A549 (cell line): ENCODE measurements around the gene CAMTA1. TPM values are rescaled to one million over a fixed set of nuclear protein-coding genes. Genes with fewer than 3 reads are reported as not detected.

Experiments
- ATAC-seq, 2 experiments: fragments of 200-7000 bp in 1 of 2; fragments of >200 bp in 1 of 2; cut with Nextera tagmentation in 1 of 2; cut with Tn5 transposase in 1 of 2; 3 replicates each; pipeline versions ENCODE4 v1.8.0 to v1.9.1; 2018 to 2020; ENCODE audit warnings: mild to moderate bottlenecking in 1 of 2, moderate library complexity in 1 of 2
- CTCF ChIA-PET: fragments of 300-600 bp; sonication (Branson Sonifier 250); formaldehyde crosslinking; extraction: SDS; loops from one replicate; lab custom pipeline; 2021; ENCODE audit warnings: antibody characterized with exemption, inconsistent platforms; lab: Yijun Ruan, JAX
- POLR2A ChIA-PET: fragments of 350-600 bp; formaldehyde crosslinking; extraction: SDS; loops from one replicate; lab custom pipeline; 2021; ENCODE audit warnings: antibody characterized with exemption, inconsistent platforms; lab: Yijun Ruan, JAX
- DNase-seq, 2 experiments: peaks; one replicate each; pipeline versions ENCODE4 v3.0.0 to v3.0.0-alpha.2; 2011 to 2016; ENCODE audit warnings: low read depth in 1 of 2, low spot score in 1 of 2
- FAIRE-seq: peaks from 2 replicates; lab custom pipeline; 2011; peaks lifted over from hg19 to GRCh38; lab: Jason Lieb, UNC
- H3K27ac ChIP-seq, 2 experiments: fragments of >200 bp; sonication (Bioruptor Twin); formaldehyde crosslinking; 3 replicates each; pipeline ENCODE4 v1.5.1; 2016 to 2017
- H3K4me1 ChIP-seq: fragments of >200 bp; sonication (Bioruptor Twin); formaldehyde crosslinking; 3 replicates; pipeline ENCODE4 v1.6.1; 2016
- H3K4me2 ChIP-seq: fragments of >200 bp; sonication (Bioruptor Twin); formaldehyde crosslinking; 3 replicates; pipeline ENCODE4 v1.6.1; 2016
- H3K4me3 ChIP-seq: fragments of >200 bp; sonication (Bioruptor Twin); formaldehyde crosslinking; 3 replicates; pipeline ENCODE4 v1.5.1; 2016
- H3K9me3 ChIP-seq: fragments of >200 bp; sonication (Bioruptor Twin); formaldehyde crosslinking; 3 replicates; pipeline ENCODE4 v1.6.1; 2016
- CHD4 ChIP-seq: fragments of 200-600 bp; sonication (generic); IDR thresholded peaks from 2 replicates; pipeline ENCODE4 v1.6.1; 2016; ENCODE audit warnings: antibody characterized with exemption, mild to moderate bottlenecking, borderline replicate concordance
- CTCF ChIP-seq: fragments of >200 bp; sonication (Bioruptor Twin); formaldehyde crosslinking; IDR thresholded peaks from 3 replicates; pipeline ENCODE4 v1.5.1; 2016
- EHF ChIP-seq: fragments of 250-450 bp; sonication (Bioruptor Pico); IDR thresholded peaks from 2 replicates; pipeline ENCODE4 v1.5.0; 2020; ENCODE audit warnings: mild to moderate bottlenecking
- EHMT2 ChIP-seq: fragments of 200-600 bp; sonication (generic); IDR thresholded peaks from 2 replicates; pipeline ENCODE4 v1.6.1; 2016; ENCODE audit warnings: antibody characterized with exemption, low read depth, mild to moderate bottlenecking, moderate library complexity
- ELK1 ChIP-seq: fragments of 150-350 bp; IDR thresholded peaks from 2 replicates; pipeline ENCODE4 v1.6.1; 2014; ENCODE audit warnings: low read depth, mild to moderate bottlenecking, low read length
- EP300 ChIP-seq, 2 experiments: fragments of >200 bp; sonication (Bioruptor Twin); formaldehyde crosslinking; IDR thresholded peaks; 2 replicates in 1 of 2; 3 replicates in 1 of 2; pipeline ENCODE4 v1.6.1; 2016 to 2017
- FOSL2 ChIP-seq, 2 experiments: fragments of 450-650 bp in 1 of 2; fragments of >200 bp in 1 of 2; sonication (Bioruptor Twin) in 1 of 2; formaldehyde crosslinking; IDR thresholded peaks; 2 replicates each; pipeline versions ENCODE4 v1.5.0 to v1.6.1; 2016 to 2020; ENCODE audit warnings: mild to moderate bottlenecking in 1 of 2, moderate library complexity in 1 of 2
- GATA3 ChIP-seq: IDR thresholded peaks from 2 replicates; pipeline ENCODE4 v1.6.1; 2012; ENCODE audit warnings: borderline replicate concordance
- HEYL ChIP-seq: fragments of 250-450 bp; sonication (Bioruptor Pico); IDR thresholded peaks from 2 replicates; pipeline ENCODE4 v1.8.0; 2021; ENCODE audit warnings: mild to moderate bottlenecking, moderate library complexity
- HOXA7 ChIP-seq: fragments of 250-450 bp; sonication (Bioruptor Pico); IDR thresholded peaks from 2 replicates; pipeline ENCODE4 v1.5.0; 2020; ENCODE audit warnings: mild to moderate bottlenecking, moderate library complexity
- HOXB13 ChIP-seq: fragments of 250-450 bp; sonication (Bioruptor Pico); IDR thresholded peaks from 2 replicates; pipeline ENCODE4 v1.5.0; 2020; ENCODE audit warnings: low read depth, mild to moderate bottlenecking, moderate library complexity
- JUN ChIP-seq, 2 experiments: fragments of >200 bp; sonication (Bioruptor Twin); formaldehyde crosslinking; IDR thresholded peaks; 2 replicates in 1 of 2; 3 replicates in 1 of 2; pipeline ENCODE4 v1.6.1; 2016 to 2017
- JUNB ChIP-seq: fragments of >200 bp; sonication (Bioruptor Twin); formaldehyde crosslinking; IDR thresholded peaks from 2 replicates; pipeline ENCODE4 v1.6.1; 2016
- KDM1A ChIP-seq: fragments of 200-600 bp; sonication (generic); IDR thresholded peaks from 2 replicates; pipeline ENCODE4 v1.6.1; 2016; ENCODE audit warnings: low read depth, mild to moderate bottlenecking
- KDM5A ChIP-seq: fragments of 200-600 bp; sonication (generic); IDR thresholded peaks from 2 replicates; pipeline ENCODE4 v1.6.1; 2016; ENCODE audit warnings: antibody characterized with exemption, mild to moderate bottlenecking
- NR3C1 ChIP-seq: fragments of >200 bp; sonication (Bioruptor Twin); formaldehyde crosslinking; IDR thresholded peaks from 3 replicates; pipeline ENCODE4 v1.6.1; 2017
- POLR2AphosphoS2 ChIP-seq: conservative IDR thresholded peaks from 2 replicates; pipeline ENCODE4 v1.6.1; 2012; ENCODE audit warnings: low read length, improper control_type of control experiment, inconsistent platforms
- REST ChIP-seq: fragments of 200-600 bp; sonication (generic); IDR thresholded peaks from 2 replicates; pipeline ENCODE4 v1.6.1; 2016; ENCODE audit warnings: antibody characterized with exemption, mild to moderate bottlenecking, moderate library complexity
- RFX5 ChIP-seq: fragments of 450-650 bp; IDR thresholded peaks from 2 replicates; pipeline ENCODE4 v1.7.1; 2014; ENCODE audit warnings: antibody characterized with exemption, mild to moderate bottlenecking, moderate library complexity
- SREBF2 ChIP-seq: fragments of 450-650 bp; IDR thresholded peaks from 2 replicates; pipeline ENCODE4 v1.6.1; 2014; ENCODE audit warnings: mild to moderate bottlenecking, moderate library complexity
- ZC3H11A ChIP-seq: fragments of 450-650 bp; IDR thresholded peaks from 2 replicates; pipeline ENCODE4 v1.6.1; 2014; ENCODE audit warnings: antibody characterized with exemption, mild to moderate bottlenecking
- ZNF302 ChIP-seq: fragments of 250-450 bp; sonication (Bioruptor Pico); IDR thresholded peaks from 2 replicates; pipeline ENCODE4 v1.9.0; 2021; ENCODE audit warnings: inconsistent platforms, mild to moderate bottlenecking, moderate library complexity
- ZSCAN20 ChIP-seq: fragments of 250-450 bp; sonication (Bioruptor Pico); IDR thresholded peaks from 2 replicates; pipeline ENCODE4 v1.8.0; 2022; ENCODE audit warnings: mild to moderate bottlenecking, moderate library complexity
- WGBS: methylation state at CpG from one replicate; pipeline ENCODE4 v1.1.6; 2017; ENCODE audit errors: missing lambda C conversion rate; 5-methylcytosine and 5-hydroxymethylcytosine counted together
- polyA plus RNA-seq, 4 experiments: library from polyadenylated mRNA; depleted of rRNA in 3 of 4; stranded (reverse); fragments of >200 nt; fragmentation: RNase III in 1 of 4; extraction: RNeasy Plus Mini Kit Qiagen cat#74134 plus additional on column Dnase treatment in 1 of 4; gene quantifications; 2 replicates in 3 of 4; 3 replicates in 1 of 4; pipeline ENCODE4 v1.2.3, GENCODE V29; 2011 to 2017
- TF ChIP-seq, protein P1 (sequence below): fragments of 250-450 bp; sonication (Bioruptor Pico); IDR thresholded peaks from 2 replicates; pipeline ENCODE4 v1.5.0; 2021; ENCODE audit warnings: mild to moderate bottlenecking, moderate library complexity, borderline replicate concordance
- TF ChIP-seq, protein P2 (sequence below): fragments of >200 bp; sonication (Bioruptor Twin); formaldehyde crosslinking; IDR thresholded peaks from 3 replicates; pipeline ENCODE4 v1.6.1; 2016

The CAMTA1 gene
- polyA plus RNA-seq, 2 of the 4 experiments (the other 2 are of a cell fraction): 58.8 to 75.0 TPM

DNA sequence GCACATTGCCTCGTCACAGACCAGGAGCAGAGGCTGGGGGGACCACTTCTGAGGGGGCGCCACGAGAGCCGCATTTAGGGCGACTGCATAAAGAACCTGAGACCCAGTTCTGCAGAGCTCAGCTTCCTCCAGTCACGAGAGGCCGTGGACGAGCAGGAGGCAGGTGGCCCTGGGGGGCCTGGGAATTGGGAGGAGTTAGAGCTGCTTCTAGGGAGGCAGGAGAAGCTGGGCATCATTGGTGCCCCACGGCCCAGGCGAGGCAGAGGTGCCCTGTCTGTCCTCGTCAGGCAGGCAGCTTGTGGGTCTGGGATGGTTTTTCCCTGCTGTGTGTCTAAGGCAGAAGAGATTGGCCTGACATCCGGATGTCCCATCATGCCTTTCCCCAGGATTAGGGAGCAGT is 389.3 kb downstream of the CAMTA1 start:
- WGBS: 82% methylated on average over 12 of the region's 12 CpGs
- CTCF ChIA-PET: no interaction called here
- FAIRE-seq: no peak

DNA sequence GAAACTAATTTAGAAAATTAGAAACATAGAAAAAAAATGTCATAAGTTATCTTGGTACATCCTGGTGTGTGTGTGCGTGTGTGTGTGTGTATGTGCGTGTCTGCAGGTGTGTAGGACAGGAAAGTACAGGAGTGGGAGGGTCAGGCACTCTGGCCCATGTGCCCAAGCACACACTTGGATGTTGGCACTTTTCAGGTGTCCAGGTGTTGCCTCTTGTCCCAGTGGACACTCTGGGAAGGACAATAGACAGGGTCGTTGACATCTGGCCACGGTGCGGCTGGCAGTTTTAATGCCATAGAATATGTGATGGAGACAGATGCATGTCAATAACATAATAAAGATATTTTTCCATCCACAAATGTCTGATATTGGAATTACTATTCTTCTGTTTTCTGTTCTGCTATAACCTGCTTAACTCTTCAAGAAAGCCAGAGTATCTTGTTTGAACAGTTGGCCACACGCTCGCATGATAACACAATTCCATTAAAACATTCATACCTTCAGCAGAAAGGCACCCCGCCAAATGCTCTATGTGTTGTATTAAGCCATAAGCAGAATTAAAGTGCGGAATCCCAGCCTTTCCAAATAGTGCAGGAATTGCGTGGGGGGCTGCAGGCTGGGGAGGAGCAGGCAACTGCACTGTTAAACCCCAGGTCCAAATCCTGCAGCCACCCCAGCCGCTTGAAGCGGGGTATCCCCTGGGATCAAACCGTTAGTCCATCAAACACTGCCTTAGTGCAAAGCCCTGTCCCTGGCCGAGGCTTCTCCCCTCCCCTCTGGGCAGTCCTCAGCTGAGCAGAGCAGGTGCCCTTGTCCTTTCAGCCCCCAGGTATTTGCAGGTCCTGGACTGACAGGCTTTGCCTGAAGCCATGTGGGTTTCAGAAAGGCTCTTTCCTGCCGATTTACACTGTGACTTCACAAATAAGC is 390.0 kb downstream of the CAMTA1 start:
- CTCF ChIA-PET: interaction anchor here (0.5 kb wide), 1 partner anchor 383 kb away, joined by 3 read pairs; no protein-coding TSS in a partner anchor
- POLR2A ChIA-PET: no interaction called here

More for the DNA sequence above, 389.3 kb downstream of the CAMTA1 start:
- Histone ChIP-seq H3K4me1 (no peaks in the 10 kb centered on the region), H3K4me2 (no peak overlapping the region), H3K4me3 (no peak overlapping the region)
- no peak for DNase-seq
- POLR2A ChIA-PET: no interaction called here
- no peak for TF ChIP-seq HOXA7 (CRISPR knock-in tag)
- no peak for TF ChIP-seq FOSL2 (IDR thresholded peaks at IDR 0.05)
- no peak for TF ChIP-seq FOSL2 (CRISPR knock-in tag; IDR thresholded peaks at IDR 0.05)
- no peak for TF ChIP-seq KDM5A
- TF ChIP-seq, all 56 proteins: peak for 0
- Histone ChIP-seq H3K9me3 (0 out of 3 replicates have a peak, but pooled peaks cover 8% of the 10 kb centered on the region), H3K27ac (no peak overlapping the region)
- ATAC-seq: no peak

GRCh38 chr1:7177021-7177420 is 391.8 kb downstream of the CAMTA1 start:
- H3K9me3 ChIP-seq: peaks cover 21% of the 10 kb centered on the region
- ChIA-PET CTCF (no interaction called here), POLR2A (no interaction called here)
- H3K27ac ChIP-seq: no peak overlapping the region
- 51% methylated on average over 3 of the region's 3 CpGs for WGBS
- H3K4me1 ChIP-seq: no peaks in the 10 kb centered on the region
- no peak overlapping the region for H3K4me2 ChIP-seq
- peak in 1 of 2 experiments; percentile 8; a peak in 1 of 6 replicates for ATAC-seq
- FAIRE-seq: no peak
- H3K4me3 ChIP-seq: no peak overlapping the region
- peak in 1 of 2 experiments; percentile 6 for DNase-seq
- TF ChIP-seq ZC3H11A (no peak), NR3C1 (no peak), CTCF (no peak), CHD4 (no peak), ZSCAN20 (no peak), ELK1 (no peak)
- TF ChIP-seq, protein P1, sequence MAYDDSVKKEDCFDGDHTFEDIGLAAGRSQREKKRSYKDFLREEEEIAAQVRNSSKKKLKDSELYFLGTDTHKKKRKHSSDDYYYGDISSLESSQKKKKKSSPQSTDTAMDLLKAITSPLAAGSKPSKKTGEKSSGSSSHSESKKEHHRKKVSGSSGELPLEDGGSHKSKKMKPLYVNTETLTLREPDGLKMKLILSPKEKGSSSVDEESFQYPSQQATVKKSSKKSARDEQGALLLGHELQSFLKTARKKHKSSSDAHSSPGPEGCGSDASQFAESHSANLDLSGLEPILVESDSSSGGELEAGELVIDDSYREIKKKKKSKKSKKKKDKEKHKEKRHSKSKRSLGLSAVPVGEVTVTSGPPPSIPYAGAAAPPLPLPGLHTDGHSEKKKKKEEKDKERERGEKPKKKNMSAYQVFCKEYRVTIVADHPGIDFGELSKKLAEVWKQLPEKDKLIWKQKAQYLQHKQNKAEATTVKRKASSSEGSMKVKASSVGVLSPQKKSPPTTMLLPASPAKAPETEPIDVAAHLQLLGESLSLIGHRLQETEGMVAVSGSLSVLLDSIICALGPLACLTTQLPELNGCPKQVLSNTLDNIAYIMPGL (CRISPR knock-in tag): no peak
- TF ChIP-seq, protein P2, sequence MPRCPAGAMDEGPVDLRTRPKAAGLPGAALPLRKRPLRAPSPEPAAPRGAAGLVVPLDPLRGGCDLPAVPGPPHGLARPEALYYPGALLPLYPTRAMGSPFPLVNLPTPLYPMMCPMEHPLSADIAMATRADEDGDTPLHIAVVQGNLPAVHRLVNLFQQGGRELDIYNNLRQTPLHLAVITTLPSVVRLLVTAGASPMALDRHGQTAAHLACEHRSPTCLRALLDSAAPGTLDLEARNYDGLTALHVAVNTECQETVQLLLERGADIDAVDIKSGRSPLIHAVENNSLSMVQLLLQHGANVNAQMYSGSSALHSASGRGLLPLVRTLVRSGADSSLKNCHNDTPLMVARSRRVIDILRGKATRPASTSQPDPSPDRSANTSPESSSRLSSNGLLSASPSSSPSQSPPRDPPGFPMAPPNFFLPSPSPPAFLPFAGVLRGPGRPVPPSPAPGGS: no peak

More for the DNA sequence above, 390.0 kb downstream of the CAMTA1 start:
- Histone ChIP-seq H3K4me3 (no peak overlapping the region), H3K4me1 (no peaks in the 10 kb centered on the region), H3K9me3 (0 out of 3 replicates have a peak, but pooled peaks cover 8% of the 10 kb centered on the region), H3K4me2 (no peak overlapping the region), H3K27ac (no peak overlapping the region)
- FAIRE-seq (no peak), DNase-seq (no peak), ATAC-seq (no peak)
- TF ChIP-seq REST (no peak), EP300 (IDR thresholded peaks at IDR 0.05) (no peak), JUN (IDR thresholded peaks at IDR 0.05) (no peak), SREBF2 (no peak), JUNB (no peak), POLR2AphosphoS2 (no peak), EHMT2 (no peak), ZNF302 (CRISPR knock-in tag) (no peak), HEYL (CRISPR knock-in tag) (no peak), HOXB13 (CRISPR knock-in tag) (no peak), KDM1A (no peak), RFX5 (no peak), EHF (CRISPR knock-in tag) (no peak), GATA3 (no peak)
- 89% methylated on average over 14 of the region's 15 CpGs for WGBS
